DND-41 (cell line): ENCODE measurements around the gene FLVCR1.

ENCODE experiments used
- ATAC-seq: fragments of 200-7000 bp; cut with Tn5 transposase; 3 replicates; pipeline ENCODE4 v1.9.1; 2021; ENCODE audit warnings: low read depth; ENCODE audit not compliant: insufficient read depth
- DNase-seq: peaks from one replicate; pipeline ENCODE4 v3.0.0-alpha.2; 2020
- H2AFZ ChIP-seq: 2 replicates; pipeline ENCODE4 v1.6.0; 2012; ENCODE audit warnings: low read depth, low read length
- H3K27ac ChIP-seq: 2 replicates; pipeline ENCODE4 v1.5.1; 2012; ENCODE audit warnings: low read length, inconsistent platforms
- H3K27me3 ChIP-seq: fragments of 200-600 bp; sonication (generic); 2 replicates; pipeline ENCODE4 v1.6.0; 2012; ENCODE audit warnings: low read length, mild to moderate bottlenecking, inconsistent platforms; ENCODE audit not compliant: insufficient read depth, poor library complexity
- H3K36me3 ChIP-seq: 2 replicates; pipeline ENCODE4 v1.5.1; 2012; ENCODE audit warnings: low read length, inconsistent platforms; ENCODE audit not compliant: insufficient read depth
- H3K4me1 ChIP-seq: 2 replicates; pipeline ENCODE4 v1.5.1; 2012; ENCODE audit warnings: mild to moderate bottlenecking, low read length; ENCODE audit not compliant: insufficient read depth
- H3K4me2 ChIP-seq: 2 replicates; pipeline ENCODE4 v1.6.0; 2012; ENCODE audit warnings: mild to moderate bottlenecking, moderate library complexity, low read length, inconsistent platforms; ENCODE audit not compliant: insufficient read depth
- H3K4me3 ChIP-seq, 2 experiments: fragments of 200-600 bp in 1 of 2; shearing (Covaris generic) in 1 of 2; 2 replicates each; pipeline ENCODE4 v1.5.1; 2012 to 2016; ENCODE audit warnings: inconsistent platforms in 2 of 2, low read length in 2 of 2, mild to moderate bottlenecking in 2 of 2, low read depth in 1 of 2, moderate library complexity in 1 of 2
- H3K79me2 ChIP-seq: 2 replicates; pipeline ENCODE4 v1.6.0; 2012; ENCODE audit warnings: low read length, inconsistent platforms; ENCODE audit not compliant: insufficient read depth
- H3K9ac ChIP-seq: 2 replicates; pipeline ENCODE4 v1.6.0; 2012; ENCODE audit warnings: low read depth, mild to moderate bottlenecking, inconsistent platforms, low read length, moderate library complexity
- H3K9me3 ChIP-seq: 2 replicates; pipeline ENCODE4 v1.5.1; 2012; ENCODE audit warnings: low read length, moderate library complexity, mild to moderate bottlenecking, inconsistent platforms; ENCODE audit not compliant: insufficient read depth, severe bottlenecking
- H4K20me1 ChIP-seq: 2 replicates; pipeline ENCODE4 v1.6.0; 2012; ENCODE audit warnings: low read length; ENCODE audit not compliant: insufficient read depth
- EZH2 ChIP-seq: IDR thresholded peaks from 3 replicates; pipeline ENCODE4 v1.6.1; 2012; ENCODE audit warnings: borderline replicate concordance, low read depth, mild to moderate bottlenecking, moderate library complexity, low read length, inconsistent platforms; ENCODE audit not compliant: severe bottlenecking
- TF ChIP-seq, protein P1 (sequence below): IDR thresholded peaks from 2 replicates; pipeline ENCODE4 v1.5.1; 2012; ENCODE audit warnings: borderline replicate concordance, low read length, moderate library complexity, mild to moderate bottlenecking; ENCODE audit not compliant: poor library complexity, severe bottlenecking; ENCODE audit errors: extremely low read depth

Gene FLVCR1

DNA sequence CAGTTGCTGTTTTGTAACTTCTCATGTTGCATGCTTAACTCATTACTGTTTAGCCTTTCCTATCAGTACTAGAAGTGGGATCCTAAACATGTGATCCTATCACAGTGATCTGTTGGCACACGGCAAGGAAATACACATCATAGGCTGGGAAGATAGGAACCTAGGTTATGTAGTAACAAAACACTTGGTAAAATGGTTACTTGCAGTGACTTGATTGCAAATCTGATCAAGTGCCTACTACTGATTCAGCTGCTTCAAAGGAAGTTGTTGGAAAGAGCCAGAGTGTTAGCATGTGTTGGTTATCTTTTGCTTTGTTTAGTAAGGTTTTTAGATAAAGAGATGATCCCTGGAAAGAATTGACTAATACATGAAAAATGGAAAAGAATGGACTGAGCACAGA lies 83.4 kb downstream of the FLVCR1 start:
- TF ChIP-seq, protein P1, sequence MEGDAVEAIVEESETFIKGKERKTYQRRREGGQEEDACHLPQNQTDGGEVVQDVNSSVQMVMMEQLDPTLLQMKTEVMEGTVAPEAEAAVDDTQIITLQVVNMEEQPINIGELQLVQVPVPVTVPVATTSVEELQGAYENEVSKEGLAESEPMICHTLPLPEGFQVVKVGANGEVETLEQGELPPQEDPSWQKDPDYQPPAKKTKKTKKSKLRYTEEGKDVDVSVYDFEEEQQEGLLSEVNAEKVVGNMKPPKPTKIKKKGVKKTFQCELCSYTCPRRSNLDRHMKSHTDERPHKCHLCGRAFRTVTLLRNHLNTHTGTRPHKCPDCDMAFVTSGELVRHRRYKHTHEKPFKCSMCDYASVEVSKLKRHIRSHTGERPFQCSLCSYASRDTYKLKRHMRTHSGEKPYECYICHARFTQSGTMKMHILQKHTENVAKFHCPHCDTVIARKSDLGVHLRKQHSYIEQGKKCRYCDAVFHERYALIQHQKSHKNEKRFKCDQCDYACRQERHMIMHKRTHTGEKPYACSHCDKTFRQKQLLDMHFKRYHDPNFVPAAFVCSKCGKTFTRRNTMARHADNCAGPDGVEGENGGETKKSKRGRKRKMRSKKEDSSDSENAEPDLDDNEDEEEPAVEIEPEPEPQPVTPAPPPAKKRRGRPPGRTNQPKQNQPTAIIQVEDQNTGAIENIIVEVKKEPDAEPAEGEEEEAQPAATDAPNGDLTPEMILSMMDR, result no peak
- TF ChIP-seq EZH2, result no peak
- DNase-seq, result no peak
- Histone ChIP-seq H4K20me1 (no peaks in the 10 kb centered on the region), H3K27ac (no peak overlapping the region), H2AFZ (no peak overlapping the region), H3K9ac (no peak overlapping the region), H3K79me2 (no peaks in the 10 kb centered on the region), H3K4me3 (no peak overlapping the region), H3K36me3 (no peaks in the 10 kb centered on the region), H3K27me3 (no peaks in the 10 kb centered on the region), H3K9me3 (peaks cover 2% of the 10 kb centered on the region), H3K4me1 (no peaks in the 10 kb centered on the region), H3K4me2 (no peak overlapping the region)
- no peak for ATAC-seq

DNA sequence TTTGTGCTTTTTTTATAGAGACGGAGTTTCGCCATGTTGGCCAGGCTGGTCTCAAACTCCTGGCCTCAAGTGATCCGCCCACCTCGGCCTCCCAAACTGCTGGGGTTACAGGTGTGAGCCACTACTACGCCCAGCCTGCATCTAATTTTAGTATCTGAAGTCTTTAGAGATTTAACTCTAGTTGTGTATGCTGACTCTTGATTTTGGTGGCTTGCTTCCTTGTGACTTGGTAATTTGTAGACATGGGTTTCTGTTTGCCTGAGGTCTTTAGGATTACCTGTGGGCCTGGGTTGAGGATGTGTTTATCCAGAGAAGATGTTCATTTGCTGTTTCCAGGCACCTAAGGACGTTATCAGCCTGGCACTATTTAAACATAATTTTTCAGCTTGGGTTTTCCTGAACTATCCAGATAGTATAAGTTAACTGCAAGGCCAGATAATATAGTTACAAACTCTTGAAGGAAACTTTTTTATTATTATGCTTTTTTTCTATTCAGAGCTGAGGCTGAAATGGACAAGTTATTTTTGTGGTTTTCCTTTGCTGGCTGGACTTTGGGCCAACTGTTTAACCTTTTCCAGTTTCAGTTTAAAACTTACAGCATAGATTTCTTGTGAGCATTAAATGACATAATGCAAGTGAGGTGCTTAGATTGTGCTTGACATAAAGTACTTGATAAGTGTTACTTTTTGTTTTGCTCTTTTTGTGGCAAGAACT lies 84.8 kb downstream of the FLVCR1 start:
- no peaks in the 10 kb centered on the region for H3K4me1 ChIP-seq
- no peak for ATAC-seq

DNA sequence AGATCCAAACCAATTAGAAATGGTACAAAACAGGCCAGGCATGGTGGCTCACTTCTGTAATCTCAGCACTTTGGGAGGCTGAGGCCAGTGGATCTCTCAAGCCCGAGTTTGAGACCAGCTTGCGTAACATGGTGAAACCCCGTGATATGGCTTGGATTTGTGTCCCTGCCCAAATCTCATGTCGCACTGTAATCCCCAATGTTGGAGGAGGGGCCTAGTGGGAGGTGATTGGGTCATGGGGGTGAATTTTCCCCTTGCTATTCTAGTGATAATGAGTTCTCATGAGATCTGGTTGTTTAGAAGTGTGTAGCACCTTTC lies 85.3 kb downstream of the FLVCR1 start:
- H3K27me3 ChIP-seq, result no peaks in the 10 kb centered on the region
- H3K4me1 ChIP-seq, result no peaks in the 10 kb centered on the region
- H3K4me2 ChIP-seq, result no peak overlapping the region
- no peak overlapping the region for H3K9ac ChIP-seq
- no peaks in the 10 kb centered on the region for H4K20me1 ChIP-seq
- TF ChIP-seq, protein P1, result no peak
- TF ChIP-seq EZH2, result no peak
- H3K4me3 ChIP-seq, result no peak overlapping the region
- H2AFZ ChIP-seq, result no peak overlapping the region
- peaks cover 2% of the 10 kb centered on the region for H3K9me3 ChIP-seq
- H3K79me2 ChIP-seq, result no peaks in the 10 kb centered on the region
- no peak for DNase-seq
- H3K36me3 ChIP-seq, result no peaks in the 10 kb centered on the region
- no peak overlapping the region for H3K27ac ChIP-seq
- no peak for ATAC-seq

More for the DNA sequence above, 84.8 kb downstream of the FLVCR1 start:
- Histone ChIP-seq H2AFZ (no peak overlapping the region), H3K4me3 (no peak overlapping the region), H3K27me3 (no peaks in the 10 kb centered on the region), H3K36me3 (no peaks in the 10 kb centered on the region), H3K79me2 (no peaks in the 10 kb centered on the region), H3K9me3 (peaks cover 2% of the 10 kb centered on the region), H4K20me1 (no peaks in the 10 kb centered on the region), H3K4me2 (no peak overlapping the region), H3K27ac (no peak overlapping the region), H3K9ac (no peak overlapping the region)
- no peak for DNase-seq
- no peak for TF ChIP-seq EZH2

DNA sequence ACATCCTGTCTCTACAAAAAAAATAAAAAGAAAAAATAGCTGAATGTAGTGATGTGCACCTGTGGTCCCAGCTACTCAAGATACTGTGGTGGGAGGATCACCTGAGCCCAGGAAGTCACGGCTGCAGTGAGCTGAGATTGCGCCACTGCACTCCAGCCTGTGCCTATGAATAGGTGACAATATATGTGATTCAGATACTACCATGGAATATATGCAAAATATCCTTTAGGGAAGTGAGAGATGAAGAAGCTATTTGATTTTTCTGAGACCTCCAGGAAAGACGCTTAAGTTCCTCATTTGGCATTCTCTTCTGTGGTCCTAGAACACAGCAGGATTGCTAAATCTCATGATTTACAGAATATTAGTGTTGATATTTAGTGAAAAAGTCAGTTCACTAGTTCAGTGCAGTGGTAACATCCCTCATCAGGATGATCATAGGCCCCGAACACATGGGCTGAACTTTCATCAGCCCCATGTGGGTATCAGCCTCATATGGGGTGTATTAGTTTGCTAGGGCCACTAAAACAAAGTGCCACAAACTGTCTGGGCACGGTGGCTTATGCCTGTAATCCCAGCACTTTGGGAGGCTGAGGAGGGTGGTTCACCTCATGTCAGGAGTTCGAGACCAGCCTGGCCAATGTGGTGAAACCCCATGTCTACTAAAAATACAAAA lies 86.3 kb downstream of the FLVCR1 start:
- DNase-seq (no peak), ATAC-seq (no peak)
- Histone ChIP-seq H3K36me3 (no peaks in the 10 kb centered on the region), H2AFZ (no peak overlapping the region), H3K79me2 (no peaks in the 10 kb centered on the region), H3K4me3 (no peak overlapping the region), H3K9ac (no peak overlapping the region), H3K9me3 (peaks cover 2% of the 10 kb centered on the region), H3K4me2 (no peak overlapping the region), H3K27ac (no peak overlapping the region), H4K20me1 (no peaks in the 10 kb centered on the region), H3K4me1 (no peaks in the 10 kb centered on the region), H3K27me3 (peaks cover 2% of the 10 kb centered on the region)
- TF ChIP-seq EZH2, result no peak
- TF ChIP-seq, protein P1, result no peak
